Kidney glomerular epithelial cell (primary cell): ENCODE results near the gene MRPS5.

Source experiments
- DNase-seq: peaks from one replicate; lab custom pipeline; 2025; lab: John Stamatoyannopoulos, UW

The MRPS5 gene

DNA sequence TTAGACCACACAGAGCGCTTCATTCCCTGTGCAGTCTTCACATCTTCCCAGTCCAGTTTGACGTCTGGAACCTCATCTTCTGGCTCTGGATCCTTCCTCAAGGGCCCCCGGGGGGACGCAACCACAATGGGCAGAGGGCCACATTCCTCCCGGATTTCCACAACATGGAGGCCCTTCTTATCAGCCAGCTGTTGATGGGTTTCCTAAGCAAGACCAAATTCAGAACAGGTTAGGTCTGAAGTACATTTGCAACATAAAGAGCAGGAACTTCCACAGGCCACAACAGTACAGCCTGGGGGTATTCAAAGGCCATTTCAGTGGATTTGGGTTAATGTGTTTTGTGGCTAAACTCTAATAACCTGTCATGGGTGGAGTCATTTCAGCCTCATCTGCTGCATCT lies 34.2 kb downstream of the MRPS5 start:
- no peak for DNase-seq

DNA sequence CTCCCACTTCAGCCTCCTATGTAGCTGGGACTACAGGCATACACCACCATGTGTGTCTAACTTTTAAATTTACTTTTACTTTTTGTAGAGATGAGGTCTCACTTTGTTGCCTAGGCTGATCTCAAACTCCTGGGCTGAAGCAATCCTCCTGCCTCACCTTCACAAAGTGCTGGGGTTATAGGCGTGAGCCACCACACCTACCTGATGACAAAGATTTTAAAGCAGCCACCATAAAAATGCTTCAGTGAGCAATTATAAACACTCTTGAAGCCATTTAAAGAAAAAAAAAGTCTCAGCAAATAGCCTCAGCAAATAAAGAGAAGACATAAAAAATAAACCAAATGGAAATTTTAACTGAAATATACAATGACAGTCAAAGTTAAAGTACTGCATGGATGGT lies 35.6 kb downstream of the MRPS5 start:
- no peak for DNase-seq

DNA sequence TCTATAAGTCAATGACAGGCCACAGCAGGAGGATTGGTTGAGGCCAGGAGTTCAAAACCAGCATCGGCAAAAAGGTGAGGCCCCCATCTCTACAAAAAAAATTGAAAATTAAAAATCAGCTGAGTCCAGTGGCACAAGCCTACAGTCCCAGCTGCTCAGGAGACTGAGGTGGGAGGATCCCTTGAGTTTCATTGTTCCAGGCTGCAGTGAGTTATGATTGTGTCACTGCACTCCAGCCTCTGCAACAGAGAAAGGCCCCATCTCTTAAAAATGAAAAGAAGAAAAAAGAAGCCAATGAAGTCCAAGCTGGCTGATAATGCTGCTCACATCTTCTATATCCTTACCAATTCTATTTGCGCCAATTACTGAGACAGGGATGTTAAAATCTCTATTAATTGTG lies 39.1 kb downstream of the MRPS5 start:
- DNase-seq = peak; percentile 12

DNA sequence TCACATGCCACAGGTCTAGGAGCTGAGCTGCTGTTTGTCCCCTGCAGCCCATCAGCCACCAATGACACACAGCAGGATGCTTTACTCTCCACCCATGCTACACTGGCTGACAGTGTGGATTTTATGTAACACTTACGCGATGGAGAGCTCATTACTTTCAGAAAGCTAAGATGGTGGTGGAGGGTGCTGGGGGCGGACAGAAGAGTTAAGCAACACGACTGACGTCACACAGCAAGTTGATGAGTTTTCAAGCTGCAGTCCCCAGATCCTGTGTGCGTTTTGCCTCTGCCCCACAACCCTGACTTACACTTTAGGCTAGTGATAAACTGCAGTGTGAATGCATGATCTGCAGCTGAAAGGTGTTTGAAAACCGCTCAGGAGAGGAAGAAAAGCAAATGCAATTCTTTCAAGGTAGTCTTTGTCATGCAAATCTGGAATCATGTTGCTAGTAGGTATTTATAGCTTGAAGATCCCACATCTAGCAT lies 42.4 kb downstream of the MRPS5 start:
- DNase-seq = no peak

DNA sequence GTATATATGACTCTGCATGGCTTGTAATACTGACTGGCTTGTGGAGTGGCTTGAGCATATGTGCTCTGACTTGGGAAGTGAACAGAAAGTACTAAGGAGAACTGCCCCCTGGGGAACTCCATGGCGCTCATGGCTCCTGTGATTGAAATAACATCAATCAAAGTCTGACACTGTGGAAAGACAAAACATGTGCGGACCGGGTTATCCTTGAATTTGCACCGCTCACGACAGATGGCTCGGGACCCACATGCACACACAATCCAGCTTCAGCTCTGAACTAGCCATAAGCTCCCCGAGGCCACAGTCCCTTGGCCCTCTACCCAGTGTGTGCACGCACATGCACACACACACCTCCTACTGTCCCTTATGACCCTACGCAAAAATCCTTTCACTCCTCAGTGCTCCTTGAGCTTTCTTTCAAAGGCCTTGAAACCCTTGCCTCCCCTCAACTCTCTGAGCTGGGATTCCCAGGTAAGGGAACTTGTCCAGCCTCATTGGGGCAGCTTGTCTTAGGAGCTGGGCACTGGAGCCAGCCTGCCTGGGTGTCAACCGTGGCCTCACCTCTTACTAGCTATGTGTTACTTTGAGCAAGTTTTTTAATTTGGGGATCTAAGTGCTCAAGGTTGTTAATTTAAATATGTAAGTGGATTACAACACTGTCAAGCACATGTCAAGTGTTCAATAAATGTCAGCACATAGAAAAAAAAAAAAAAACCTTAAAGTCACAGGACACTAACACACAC lies 43.6 kb downstream of the MRPS5 start:
- DNase-seq = no peak

DNA sequence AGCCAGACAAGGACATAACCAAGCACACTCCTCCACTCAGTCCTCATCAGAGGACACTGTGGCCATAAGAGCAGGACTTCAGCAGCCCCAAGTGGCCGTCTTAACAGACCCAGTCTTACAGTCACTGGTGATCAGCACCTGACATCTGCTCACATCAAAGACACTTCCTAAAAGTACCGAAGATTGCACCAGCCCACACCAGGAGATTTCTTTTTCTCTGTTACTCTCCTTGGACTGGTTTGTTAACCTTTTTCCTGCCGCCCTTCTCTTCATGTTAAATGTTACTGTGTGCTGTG lies 44.1 kb downstream of the MRPS5 start:
- DNase-seq = no peak

DNA sequence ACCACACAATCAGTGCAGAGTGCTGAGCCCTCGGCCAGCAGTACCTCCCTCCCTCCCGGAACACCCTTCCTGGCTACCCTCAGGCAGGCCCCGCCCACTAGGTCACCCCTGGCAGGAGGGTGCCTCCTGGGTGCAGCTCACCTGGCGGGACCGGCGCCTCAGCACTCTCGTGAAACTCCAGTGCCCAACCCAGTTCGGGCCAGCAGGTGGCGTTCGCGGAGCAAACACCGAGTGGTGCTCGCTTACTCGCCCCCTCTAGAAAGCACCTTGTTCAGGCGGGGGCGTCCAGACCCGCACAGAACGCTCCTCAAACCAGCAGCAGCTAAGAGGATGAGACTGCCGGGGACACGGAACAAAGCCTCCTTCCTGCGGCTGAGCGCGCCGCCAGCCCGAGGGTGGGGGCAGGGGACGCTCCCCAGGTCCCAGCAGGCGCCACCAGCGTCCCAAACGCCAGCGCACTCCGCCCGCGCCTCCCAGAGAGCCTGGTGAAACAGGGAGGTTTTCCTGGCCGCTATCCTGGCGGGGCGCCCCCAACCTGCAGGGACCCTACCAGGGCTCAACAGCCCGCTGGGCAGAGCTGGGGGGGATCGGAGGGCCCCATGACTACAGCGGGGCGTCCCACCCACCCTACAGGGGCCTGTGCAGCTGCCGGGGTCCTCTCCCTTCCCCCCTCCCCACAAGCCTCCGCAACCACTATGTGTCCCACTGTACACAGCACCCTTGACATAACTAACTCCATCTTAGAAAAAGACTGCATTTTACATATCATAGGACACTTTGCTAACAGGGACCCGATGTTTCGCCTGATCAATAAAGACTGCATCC lies 44.7 kb downstream of the MRPS5 start:
- DNase-seq = peak; percentile 24

DNA sequence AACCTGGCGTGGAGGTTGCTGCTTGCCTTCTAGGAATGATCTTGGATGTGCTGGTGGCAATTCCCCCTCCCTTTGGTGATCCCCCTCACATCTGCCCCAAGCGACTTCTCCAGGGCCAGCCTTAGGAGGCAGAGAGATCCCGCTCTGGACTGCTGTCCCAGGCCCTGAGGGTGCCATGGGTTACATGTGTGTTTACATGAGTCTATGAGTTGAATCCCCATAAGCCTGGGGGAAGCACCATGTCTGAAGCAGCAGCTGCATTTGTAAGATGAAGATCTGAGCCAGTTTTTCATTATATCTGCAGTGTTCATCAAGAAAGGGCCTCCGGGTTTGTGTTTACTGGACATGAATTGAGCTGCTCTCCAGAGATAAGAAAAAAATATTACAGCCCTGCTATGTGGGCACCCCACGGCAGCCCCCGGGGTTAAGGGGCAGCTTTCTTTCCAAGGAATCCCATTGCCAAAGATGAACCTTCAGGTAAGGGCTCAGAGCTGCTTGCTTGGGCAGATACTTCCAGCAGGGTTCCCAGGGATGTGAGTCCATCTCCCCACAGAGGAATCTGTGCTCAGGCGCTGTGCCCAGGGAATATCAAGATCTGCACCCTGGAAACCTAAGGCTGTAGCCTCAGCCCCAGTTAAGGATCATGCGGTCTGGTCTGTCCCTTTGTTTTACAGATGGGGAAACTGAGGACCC lies 46.0 kb downstream of the MRPS5 start:
- DNase-seq = no peak

DNA sequence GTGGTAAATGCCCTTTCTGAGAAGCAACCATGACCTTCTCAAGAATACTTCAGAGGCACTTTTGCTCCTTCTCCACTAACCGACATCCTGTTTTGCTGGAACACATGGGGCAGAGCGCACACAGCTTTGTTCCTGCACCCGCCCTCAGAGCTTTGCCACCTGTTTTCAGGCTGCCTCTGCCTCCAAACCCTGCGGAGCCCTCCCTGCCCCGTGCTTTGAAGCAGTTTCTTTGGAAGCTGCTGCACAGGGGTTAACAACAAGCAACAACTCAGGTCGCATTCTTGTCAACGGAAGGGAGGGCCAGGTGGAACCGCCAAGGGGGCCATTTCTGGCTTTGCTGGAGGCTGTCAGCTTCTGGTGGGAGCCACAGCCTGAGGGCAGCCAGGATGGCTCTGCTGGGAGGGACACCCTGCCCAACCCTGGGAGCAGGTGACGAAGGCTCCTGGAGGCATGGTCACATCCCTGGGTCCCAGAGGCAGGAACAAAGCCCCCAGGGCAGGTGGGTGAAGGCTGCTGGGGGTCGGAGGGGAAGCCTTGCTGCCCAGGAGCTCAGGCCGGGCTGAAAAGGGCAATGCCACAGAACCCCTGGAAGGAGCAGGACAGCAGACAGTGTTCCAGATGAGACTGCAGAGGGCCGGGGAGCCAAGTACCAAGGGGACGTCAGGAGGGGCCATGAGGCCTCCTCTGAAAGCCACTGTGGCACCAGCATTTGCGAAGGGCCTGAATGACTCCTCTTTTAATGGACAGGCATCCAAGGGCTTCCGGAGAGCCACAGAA lies 46.8 kb downstream of the MRPS5 start:
- DNase-seq = no peak

DNA sequence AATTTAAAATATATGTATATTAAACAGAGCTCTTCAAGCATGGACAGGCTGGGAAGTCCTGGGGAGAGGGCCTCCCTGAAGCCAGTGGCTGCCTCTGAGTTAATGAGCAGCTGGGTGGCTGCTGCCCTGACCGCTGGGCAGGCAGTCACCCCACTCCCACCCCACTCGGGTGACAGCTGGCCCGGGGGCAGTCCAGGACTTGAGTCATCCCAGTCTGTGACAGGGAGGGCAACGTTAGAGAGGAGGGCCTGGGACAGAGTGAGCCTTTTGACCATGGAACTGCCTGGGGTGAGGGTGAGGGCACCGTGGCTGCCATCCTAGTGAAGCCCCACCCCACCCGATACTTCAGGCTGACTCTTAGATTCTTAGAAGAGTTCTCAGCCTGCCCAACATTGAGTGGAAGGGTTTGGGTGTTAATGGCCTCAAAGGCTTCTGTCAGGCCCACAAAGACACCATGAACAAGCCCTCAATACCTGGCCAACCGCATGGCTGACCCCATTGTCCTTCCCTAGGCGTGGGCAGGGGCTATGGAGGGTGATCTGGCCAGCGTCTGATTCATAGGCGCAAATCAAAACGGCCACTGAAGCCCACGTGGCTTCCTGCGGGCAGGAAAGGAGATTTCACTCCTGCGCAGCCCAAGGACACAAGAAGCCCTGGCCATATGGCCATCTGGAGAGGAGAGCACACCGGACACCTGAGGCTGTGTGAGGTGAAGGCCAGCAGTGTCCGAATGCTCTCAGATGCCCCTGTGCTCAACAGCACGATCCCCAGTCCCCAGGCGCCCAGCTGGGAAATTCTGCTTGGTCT lies 47.5 kb downstream of the MRPS5 start:
- no peak for DNase-seq

DNA sequence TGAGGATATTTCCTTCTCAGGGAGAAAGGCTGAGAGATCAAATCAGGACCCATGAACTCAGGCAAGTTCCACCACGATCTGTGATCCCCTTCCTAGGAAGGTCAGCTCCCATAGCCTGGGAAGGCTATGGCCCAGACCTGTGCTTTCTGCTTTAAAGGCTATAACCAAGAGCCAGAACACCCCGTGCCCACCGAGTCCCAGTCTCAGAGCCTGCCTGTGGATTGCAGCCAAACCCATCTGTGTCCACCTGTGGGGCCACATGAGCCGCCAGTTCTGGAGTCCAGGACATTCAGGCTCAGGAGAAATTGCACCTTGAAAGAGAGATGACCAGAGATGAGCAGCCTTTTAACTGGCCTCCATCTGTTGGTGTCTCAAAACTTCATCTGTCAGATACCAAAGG lies 49.2 kb downstream of the MRPS5 start:
- no peak for DNase-seq

DNA sequence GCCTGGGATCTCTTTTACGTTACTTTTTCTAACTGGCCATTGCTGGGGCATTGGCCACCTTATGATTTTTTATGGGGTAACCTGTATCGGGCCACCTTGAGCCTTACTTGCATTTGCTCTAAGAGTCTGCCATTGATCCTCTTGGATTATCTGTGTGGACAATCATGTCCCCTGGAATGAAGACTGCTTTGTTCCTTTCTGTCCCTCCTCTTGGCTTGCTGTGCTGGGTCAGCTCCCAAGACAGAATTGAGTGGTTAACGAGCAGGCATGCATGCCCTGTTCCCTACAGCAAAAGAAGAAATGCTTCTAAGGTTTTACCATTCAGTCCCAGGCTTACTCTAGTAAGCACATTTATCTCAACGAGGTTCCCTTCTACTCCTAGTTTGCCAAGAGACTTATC lies 49.8 kb downstream of the MRPS5 start:
- no peak for DNase-seq

DNA sequence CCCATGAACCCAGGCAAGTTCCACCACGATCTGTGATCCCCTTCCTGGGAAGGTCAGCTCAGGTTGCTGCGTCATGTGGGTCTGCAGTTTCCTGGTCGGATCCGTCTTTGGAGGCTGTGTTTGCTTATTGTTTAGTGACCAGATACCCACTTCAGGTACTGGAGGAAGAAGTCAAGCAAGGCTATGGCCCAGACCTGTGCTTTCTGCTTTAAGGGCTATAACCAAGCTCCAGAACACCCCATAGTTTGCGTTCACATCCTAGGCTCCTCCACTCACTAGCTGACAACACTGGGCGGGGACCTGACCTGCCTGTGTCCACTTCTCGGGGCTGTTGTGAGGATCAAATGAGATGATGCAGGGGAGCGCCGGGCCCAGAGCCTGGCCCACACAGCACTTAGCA lies 52.1 kb downstream of the MRPS5 start:
- DNase-seq = no peak

DNA sequence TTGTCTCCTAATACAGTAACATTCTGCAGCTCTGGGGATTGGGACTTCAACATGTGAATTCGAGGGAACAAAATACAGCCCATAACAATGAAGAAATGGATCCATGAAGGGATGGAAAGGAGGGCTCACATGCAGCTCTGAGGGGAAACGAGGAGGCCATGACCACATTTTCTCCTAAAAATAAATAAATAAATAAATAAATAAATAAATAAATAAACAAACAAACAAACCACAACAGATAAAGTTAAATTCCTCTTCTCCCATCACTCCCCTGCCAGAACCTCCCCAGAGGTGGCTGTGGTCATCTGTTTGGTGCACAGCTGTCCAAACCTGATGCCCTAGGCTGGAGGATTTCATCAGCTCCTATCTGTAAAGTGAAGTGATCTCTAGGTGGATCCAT lies 53.4 kb downstream of the MRPS5 start:
- DNase-seq = no peak

DNA sequence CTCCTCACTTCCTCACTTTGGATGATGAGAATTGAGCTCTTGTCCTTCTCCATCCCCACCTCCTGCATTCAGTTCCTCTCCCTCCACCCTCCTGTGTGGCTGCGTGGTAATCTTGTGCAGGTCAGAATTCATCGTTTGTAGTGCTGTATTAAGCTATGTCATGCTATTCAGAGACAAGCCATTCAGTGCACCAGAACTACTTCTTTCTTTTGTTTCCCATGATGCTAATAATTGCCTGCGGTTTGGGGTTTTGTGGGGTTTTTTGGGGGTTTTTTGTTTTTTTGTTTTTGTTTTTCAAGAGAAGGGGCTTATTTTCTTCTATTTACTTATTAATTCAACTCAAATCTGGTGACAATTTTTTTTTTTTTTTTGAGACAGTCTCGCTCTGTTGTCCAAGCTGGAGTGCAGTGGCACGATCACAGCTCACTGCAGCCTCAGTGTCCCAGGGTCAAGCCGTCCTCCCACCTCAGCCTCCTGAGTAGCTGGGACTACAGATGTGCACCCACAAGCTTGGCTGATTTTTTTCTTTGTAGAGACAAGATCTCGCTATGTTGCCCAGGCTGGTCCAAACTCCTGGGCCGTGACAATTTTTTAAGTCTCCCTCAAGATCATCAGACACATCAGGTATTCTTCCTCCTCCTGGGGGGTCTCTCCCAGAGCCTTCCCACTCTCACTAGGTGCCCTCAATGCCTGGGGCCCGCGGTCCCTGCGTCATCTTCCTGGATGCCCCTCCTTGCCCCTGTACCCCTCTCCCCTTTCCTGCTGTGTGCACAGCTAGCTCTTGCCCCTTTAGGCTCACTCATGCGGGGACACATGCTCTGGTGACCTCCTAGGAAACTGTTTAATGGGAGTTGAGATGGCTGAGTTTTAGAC lies 58.3 kb downstream of the MRPS5 start:
- DNase-seq = no peak

DNA sequence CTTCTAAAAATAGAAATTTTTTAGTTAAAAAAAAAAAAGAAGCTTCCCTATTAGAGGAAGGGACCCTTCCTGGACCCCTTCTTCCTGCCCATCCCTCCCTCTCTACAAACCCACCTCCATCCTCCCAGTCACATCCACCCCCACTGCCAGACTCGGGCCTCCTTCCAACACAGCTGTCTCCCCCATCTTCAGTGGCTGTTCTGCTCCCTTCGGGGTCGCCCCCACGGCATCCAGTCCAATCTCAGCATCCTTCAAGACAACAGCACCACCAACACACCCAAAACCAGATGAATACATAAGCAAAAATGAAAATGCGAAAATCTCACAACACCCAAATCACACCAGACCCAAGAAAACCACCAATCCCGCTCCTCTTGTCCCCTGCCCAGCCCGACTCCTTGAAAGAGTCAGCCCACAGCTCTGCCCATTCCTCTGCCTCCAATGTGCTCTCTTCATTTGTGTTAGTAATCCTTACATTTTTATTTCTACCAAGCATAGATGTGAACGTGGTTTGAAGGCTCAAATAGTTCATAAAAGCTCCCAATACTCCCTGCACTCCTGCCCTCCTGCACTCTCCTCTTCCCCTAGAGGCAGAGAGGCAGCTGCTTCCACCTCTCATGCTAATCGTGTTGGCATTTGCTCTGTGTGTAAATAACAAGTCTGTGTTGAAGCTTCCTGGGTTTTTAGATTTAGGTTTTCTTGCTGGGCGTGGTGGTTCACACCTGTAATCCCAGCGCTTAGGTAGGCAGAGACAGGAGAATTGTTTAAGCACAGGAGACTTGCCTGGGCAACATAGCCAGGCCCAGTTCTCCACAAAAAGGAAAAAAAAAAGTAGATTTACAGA lies 59.1 kb downstream of the MRPS5 start:
- DNase-seq = no peak

DNA sequence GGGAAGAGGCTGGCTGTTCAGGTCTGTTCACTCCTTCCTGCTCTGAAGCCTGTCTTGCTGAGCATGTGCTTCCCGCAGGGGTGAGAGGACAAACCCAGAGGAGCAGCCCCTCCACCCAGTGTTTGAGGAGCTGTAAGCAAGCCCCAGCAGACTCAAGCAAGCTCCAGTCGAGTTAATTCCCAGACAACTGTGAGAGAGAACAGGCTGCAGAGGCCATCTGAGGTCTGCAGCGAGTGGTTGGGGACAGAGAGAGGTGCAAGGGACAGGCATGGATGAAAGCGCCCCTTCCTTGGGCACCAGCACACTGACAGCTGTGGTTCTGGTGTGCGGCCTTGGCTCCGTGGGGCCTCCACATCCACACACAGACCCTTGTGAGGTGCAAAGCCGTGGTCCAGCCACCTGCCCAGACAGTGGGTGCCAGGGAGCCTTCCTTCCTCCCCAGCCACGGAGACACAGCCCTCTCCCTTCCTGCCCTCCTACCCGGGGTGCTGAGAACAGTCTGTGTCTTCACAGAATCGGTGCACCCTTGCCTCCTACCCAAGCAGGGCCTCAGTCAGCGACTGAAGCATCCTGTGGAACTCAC lies 59.9 kb downstream of the MRPS5 start:
- DNase-seq = no peak

DNA sequence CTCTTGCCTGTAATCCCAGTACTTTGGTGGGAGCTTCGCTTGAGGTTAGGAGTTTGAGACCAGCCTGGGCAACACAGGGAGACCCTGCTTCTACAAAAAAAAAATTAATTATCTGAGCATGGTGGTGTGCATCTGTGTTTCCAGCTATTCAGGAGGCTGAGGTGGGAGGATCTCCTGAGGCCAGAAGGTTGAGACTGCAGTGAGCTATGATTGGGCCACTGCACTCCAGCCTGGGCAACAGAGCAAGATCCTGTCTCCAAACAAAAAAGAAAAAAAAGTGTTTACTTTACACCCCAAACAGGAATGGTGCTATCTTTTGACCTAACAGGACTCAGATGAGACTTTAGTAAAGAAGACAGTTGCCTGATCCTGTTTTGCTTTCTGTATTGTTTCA lies 60.5 kb downstream of the MRPS5 start:
- no peak for DNase-seq

DNA sequence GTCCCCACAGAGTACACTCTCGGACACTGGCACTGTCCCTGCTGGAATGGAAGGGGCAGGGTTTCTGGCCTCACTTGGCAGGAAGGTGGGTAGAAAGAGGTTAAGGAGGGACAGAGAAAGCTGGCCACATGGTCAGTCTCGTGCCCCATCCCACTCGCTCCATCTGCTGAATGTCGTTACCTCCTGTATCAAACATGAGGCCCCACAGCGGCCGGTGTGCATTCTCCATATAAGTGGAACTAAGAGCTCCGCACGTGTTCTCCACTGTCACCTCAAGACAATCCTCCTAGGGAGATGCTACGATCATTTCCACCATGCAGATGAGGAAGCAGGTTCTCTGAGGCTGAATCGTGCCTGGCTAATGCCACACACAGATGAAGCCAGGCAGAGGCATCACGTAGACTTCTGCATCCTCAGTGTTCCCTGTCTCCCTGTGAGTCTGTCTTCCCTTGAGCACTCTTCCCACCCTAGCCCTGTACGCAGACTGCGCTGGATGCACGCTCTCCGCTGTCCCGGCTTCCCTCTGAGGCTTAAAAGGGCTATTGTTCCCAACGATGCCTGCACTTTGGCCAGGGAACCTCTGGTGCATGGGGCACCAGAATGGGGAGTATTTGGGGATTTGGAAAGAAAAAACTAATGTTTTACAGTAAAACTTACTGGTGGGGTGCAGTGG lies 61.0 kb downstream of the MRPS5 start:
- no peak for DNase-seq
